GM12878 (cell line): Measurements from ENCODE around the gene ASTL.

Experiments used
- CTCF ChIP-seq, 3 experiments: IDR thresholded peaks in 2 of 3; conservative IDR thresholded peaks in 1 of 3; 2 replicates each; pipeline ENCODE4 v1.5.1; 2011; ENCODE audit warnings: low read depth in 3 of 3, low read length in 3 of 3, mild to moderate bottlenecking in 3 of 3, control low read depth in 2 of 3, moderate library complexity in 2 of 3, inconsistent platforms in 1 of 3, mixed read lengths in 1 of 3; ENCODE audit not compliant: control insufficient read depth in 2 of 3, insufficient read depth in 1 of 3; ENCODE audit errors: extremely low read depth in 1 of 3
- NFYA ChIP-seq: IDR thresholded peaks from 2 replicates; pipeline ENCODE4 v1.6.1; 2011; ENCODE audit warnings: low read depth, mild to moderate bottlenecking, low read length, improper control_type of control experiment, borderline replicate concordance
- POLR2A ChIP-seq: IDR thresholded peaks from 2 replicates; pipeline ENCODE4 v1.6.1; 2011; ENCODE audit warnings: low read depth, mild to moderate bottlenecking, low read length
- RELA ChIP-seq: fragments of 450-650 bp; IDR thresholded peaks from 2 replicates; pipeline ENCODE4 v1.8.0; 2014; ENCODE audit warnings: borderline replicate concordance; ENCODE audit not compliant: partially characterized antibody
- YY1 ChIP-seq: IDR thresholded peaks from 2 replicates; pipeline ENCODE4 v1.6.1; 2011; ENCODE audit warnings: low read depth, mild to moderate bottlenecking, low read length
- ZBTB4 ChIP-seq: fragments of 450-650 bp; formaldehyde crosslinking; IDR thresholded peaks from 2 replicates; pipeline ENCODE4 v1.4.0; 2022; ENCODE audit warnings: mild to moderate bottlenecking, moderate library complexity

GRCh38 chr2:96184188-96184587 lies 45.9 kb upstream of the ASTL start:
- TF ChIP-seq POLR2A (peak; percentile 43; the same call in 1 of the 2 replicates), NFYA (no peak), CTCF (IDR thresholded peaks at IDR 0.05 in 2 of 3, conservative IDR thresholded peaks at IDR 0.05 in 1 of 3; ENCODE audit: control insufficient read depth in 2 of 3, extremely low read depth in 1 of 3, insufficient read depth in 1 of 3, low read depth in 3 of 3, low read length in 3 of 3) (no peak), RELA (no peak), YY1 (no peak), ZBTB4 (CRISPR knock-in tag) (no peak)
